Stimulated activated CD8-positive, alpha-beta memory T cell treated with anti-CD3 and anti-CD28 coated beads, Interleukin-7, amount 100 ng/mL, for 24 hours (primary cell): ENCODE data around the gene KIF2C.
"Not testable (repeated sequence)": the region's sequence is repeated elsewhere in the genome, so short reads cannot be mapped to it uniquely, and the experiment has no call there.

Experiments
- DNase-seq: peaks from one replicate; pipeline ENCODE4 v3.0.0-alpha.2; 2020; ENCODE audit warnings: low read depth

The KIF2C gene

DNA sequence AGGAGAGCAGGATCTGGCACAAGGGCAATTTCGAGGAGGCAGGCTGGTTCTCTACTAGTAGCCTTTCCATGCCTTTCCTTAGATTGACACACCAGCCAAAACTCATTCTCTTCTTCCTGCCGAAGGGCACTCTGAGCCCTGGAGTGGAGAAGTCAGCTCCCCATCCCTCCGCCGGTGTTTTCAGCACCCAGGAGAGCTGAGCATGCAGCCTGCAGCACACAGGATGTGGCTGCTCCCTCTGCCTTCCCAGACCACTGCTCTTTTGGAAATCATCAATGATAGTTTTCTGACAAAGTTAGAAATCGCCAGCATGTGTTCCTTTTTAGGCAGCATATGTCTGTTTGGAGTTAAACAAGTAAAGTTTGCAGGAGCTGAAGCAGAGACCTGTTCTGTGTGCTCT is 20.3 kb upstream of the KIF2C start:
- DNase-seq, result no peak

DNA sequence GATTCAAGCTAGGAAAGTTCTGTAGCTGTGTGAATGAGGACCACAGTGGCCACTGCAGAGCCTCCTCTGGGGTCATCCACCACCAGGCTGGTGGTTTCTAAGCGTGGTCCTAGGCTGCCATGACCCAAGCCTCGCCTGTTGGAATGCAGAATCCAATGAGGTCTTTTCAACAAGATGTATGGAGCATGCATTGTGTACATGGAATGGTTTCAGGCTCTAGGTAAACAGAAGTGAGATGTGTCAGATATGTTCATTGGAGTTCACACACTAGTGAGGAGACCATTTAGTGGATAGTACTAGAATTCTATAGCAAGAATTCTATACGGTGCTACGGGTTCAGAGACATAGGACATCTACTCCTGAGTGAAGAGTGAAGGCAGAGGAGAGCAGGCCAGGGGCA is 19.4 kb upstream of the KIF2C start:
- DNase-seq, result no peak

DNA sequence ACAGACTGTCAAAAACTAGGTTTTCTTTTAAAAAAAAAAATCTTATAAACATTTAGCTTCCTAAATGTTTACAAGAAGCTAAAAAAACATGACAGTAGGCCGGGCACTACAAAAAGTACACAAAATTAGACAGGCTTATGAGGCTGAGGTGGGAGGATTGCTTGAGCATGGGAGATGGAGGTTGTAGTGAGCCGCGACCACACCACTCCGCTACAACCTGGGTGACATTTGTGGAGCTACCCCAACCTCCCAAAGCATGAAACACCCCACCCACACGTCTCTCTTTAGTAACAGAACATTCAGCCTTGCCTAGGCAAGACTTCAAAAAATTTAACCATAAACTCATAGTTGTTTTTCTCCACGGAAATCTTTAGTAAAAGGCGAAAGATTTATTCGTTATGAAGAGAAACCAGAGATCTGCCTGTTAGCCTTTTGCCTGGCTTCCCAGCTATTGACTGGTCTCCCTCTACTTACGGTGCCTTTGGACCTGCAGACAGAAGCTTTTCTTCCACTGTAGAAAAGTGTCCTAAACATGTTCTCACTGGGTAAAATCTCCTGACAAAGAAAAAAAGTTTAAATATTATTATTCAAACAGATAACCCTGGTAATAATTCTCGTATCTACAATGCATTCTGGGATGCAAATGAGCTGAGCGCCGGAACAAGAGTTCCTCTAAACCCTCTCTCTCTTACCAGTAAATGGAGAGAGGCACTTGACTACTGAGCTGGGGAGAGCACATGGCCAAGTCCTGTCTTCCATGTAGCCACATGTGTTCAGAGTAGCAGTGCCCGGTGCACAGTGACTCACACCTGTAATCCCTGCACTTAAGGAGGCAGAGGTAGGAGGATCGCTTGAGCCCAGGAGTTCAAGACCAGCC is 17.9 kb upstream of the KIF2C start:
- peak; percentile 52 for DNase-seq

DNA sequence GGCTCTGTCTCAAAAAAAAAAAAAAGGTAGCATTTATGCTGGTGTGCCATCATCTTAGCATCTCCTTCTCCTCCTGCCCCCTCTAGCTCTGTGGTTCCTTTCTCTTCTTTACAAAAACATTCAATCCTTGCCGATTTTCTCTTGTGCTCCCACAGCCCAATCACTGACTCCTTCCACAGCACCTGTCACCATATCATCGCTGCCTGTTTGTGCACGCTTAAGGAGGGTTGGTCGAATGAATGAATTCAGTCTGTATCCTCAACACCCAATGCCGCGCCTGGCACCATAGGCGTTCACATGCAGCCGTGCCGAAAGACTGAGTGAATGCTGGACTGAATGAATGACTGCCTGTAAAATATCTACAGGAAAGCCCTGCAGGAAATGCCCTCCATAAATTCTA is 16.6 kb upstream of the KIF2C start:
- no peak for DNase-seq

DNA sequence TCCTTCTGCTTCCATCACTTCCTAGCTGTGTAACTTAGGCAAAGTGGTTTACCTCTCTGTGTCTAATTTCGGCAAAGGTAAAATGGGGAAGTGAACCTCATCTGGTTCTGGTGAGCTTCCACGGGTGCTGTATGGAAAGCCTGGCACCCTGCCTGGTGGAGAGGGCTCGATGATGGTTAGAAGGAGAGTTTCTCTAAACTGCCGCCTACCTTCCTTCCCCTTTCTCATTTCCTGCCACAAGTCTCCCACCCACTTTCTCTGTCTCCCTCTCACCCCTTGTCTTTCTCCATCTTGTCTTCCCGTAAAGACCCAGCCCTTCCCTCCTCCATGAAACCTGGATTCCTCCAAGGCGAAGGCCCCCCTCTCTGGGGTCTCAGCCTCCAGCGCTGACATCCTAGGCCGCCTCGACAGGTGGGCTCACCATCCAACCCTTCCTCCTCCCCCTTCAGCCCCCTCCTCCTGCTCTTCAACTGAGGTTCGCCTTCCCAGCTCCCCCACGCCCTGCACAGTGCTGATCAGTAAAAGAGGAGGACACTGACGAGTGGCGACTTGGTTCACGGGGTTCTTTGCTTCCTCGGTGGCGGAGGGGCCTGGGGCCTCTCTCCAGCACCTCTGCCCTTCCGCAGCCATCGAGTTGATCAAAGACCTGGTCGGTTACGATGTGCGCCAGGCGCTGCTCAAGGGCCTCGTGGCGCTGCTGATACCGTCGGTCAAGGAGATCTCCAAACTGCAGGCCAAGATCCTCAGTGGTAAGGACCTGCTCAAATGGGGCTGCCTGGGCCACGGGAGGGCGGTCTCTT is 15.9 kb upstream of the KIF2C start:
- DNase-seq, result no peak

DNA sequence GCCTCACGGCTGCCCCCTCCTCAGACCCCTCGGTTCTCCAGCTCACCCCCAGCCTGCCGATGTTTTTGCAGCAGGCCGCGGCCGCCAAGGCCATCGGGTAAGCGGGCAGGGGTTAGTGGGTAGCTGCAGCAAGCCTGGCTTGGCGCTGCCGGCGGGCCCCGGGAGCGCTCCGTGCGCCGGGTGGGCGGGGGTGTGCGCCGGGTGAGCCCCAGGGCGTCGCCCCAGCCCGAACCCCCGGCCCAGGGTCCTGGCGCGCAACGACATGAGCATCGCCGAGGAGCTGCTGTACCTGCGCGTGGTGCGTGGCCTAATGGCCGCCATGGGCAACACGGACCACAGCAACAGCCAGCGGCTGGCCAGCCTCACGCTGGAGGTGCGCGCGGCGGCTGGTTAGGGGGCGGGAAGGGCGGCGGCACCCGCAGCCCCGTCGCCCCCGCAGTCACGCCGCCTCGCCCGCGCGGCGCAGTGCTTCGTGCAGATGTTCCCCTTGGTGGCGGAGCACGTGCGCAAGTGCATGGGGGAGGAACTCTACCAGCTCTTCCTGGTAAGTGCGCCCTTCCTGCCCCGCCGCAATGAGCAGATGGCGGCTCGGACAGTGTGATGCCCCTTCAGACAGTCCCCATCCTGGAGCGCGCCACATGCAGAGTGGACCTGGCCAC is 15.2 kb upstream of the KIF2C start:
- DNase-seq, result no peak

DNA sequence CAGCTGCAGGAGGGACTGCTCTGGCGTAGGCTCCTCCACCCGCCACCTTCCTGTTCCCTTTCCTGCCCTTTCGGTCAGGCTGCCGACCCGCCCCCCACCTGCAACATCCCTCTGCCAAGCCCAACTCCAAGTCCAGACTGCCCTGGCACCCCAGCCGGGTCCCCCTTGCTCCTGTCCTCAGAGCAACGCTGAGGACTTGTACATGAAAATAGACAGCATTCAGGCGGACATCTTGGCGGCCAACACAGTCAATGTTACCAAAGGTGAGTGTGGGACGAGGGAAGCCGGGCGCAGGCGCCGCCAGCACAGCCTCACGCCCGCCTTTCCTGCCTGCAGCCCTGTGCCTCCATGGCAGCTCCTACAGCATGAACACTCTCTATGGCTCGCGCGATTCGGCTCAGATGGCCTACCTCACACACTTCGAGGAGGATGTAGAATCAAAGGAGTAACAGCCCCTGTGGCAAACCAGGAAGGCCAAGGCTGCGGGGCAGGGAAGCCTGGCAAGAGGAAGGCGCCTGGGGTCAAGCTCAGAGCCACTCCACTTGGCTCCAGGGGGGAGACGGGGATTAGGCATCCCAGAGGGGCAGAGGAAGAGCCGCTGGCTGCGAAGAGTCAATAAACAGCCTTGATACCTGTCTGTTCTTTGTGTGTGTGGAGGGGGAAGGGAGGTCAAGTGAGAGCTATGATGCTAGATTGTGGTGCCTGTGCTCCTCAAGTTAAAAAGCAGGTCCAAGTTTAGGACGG is 14.5 kb upstream of the KIF2C start:
- DNase-seq, result no peak

DNA sequence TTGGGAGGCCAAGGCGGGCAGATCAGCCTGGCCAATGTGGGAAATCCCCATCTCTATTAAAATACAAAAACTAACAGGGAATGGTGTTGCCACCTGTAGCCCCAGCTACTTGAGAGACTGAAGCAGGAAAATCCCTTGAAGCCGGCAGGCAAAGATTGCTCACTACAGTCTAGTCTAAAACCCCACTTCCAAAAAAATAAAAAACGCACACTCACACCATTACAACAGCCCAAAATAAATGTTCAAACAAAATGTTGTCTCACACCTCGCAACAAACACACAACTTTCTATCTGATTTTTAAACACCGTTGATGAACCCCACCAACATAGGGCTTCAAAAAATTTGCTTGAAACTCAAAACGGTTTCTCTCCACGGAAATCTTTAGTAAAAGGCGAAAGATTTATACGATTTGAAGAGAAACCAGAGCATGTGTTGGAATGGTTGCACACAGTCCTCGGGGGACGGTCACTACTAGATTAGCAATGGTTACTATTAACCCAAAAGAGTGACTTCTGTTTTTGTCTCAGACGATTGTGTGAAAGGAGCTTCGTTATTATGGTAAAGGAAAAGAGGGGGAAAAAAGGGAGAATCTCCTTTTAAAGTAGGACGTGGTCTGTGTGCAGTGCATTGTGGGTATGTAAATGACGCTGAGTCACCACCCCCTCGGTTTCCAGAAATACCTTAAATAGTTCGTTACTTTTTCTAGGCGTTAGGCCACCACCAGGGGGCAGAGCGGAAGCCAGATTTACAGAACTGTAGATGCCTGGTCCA is 8.7 kb upstream of the KIF2C start, which contains the start of gene RNU5D-1:
Gene RNU5D-1 (minus strand): TSS at position 430 of the 772 bp plus-strand sequence.
- DNase-seq, result peak; percentile 96

DNA sequence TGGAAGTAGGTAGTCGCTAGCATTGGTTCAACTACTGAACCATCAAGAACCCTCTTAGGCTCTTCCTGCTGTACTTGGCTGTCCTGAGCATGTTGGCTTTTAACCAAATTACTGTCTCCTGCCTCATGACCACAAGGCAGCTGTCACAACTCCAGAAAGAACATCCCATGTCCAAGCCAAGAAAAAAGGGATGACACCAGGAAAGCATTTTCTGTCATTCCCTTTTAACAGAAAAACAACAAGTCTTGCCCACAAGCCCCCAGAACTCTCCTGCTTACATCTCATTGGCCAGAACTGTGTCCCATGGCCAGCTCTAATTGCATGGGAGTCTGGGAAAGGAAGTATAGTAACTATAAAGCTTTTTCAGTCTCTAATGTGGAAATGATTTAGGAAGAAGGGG is 6.3 kb upstream of the KIF2C start:
- DNase-seq, result no peak

DNA sequence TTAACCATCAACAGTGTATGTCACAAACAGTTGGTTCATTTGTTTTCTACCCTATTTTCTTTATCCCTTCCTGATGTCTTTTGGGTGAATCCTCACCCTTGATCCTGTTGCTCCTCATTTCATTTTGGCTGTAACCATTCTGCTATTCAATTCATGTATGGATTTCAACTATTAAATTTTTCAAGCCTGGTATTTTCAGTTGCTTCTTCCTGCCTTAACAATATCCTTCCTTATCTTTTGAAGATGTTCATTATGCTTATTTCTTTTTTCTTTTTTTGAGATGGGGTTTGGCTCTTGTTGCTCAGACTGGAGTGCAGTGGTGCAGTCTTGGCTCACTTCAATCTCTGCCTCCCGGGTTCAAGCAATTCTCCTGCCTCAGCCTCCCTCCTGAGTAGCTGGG is 5.9 kb upstream of the KIF2C start:
- DNase-seq, result no peak

DNA sequence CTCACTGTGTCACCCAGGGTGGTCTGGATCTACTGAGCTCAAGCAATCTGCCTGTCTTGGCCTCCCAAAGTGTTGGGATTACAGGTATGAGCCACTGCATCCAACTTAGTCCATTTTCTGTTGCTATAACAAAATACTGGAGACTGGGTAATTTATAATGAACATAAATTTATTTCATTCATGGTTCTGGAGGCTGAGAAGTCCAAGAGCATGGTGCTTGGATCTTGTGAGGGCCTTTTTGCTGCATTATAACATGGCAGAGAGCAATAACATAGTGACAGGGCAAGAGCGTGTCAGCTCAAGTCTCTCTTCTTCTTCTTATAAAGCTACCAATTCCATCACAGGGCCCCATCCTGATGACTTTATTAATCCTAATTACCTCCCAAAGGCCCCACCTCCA is 3.6 kb upstream of the KIF2C start:
- no peak for DNase-seq

DNA sequence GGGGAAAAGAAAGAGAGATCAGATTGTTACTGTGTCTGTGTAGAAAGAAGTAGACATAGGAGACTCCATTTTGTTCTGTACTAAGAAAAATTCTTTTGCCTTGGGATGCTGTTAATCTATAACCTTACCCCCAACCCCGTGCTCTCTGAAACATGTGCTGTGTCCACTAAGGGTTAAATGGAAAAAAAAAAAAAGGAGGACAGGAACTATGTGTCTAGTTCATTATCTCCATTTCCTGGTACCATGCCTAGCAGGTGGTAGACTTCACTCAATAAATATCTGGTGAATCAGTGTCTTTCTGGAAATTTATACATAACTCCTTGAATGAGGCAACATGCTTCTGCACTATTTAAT is 707 bp upstream of the KIF2C start:
- DNase-seq, result not testable (repeated sequence)

DNA sequence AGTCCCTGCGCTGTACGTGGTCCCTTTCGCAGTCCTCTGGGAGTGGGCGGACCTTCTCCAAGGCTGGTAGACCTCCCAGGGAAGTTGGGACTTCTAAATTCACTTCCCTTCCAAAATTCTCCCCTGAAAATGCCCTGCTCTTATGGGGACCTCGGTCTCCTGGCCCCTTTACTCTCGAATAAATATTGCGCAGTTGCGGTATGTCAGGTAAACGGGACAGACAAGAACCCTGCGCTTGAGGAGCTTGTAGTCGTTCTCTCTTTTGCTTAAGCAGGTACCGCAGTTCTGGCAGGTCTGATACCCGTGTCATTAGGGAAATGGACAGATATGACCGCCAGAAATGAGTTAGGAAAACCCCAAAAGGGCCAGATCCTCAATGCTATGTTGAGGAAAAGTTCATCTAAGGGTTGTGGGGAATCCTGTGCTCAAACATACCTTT is 561 bp downstream of the KIF2C start:
- DNase-seq, result no peak

DNA sequence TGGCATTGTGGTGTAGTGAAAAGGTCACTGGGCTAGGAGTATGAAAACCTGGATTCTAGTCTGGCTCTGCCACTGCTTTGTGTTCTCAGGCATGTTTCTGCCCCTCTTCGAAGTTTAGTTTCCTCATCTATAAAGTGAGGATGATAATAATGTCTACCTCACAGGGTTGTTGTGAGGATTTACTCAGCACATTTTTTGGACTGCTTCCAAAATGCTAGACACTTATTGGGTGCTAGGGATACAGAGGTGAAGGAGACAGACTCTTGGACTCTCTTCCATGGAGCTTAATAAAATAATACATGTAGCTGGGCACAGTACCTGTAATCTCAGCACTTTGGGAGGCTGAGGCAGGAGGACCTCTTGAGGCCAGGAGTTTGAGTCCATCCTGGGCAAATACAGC is 3.6 kb downstream of the KIF2C start:
- DNase-seq, result no peak

DNA sequence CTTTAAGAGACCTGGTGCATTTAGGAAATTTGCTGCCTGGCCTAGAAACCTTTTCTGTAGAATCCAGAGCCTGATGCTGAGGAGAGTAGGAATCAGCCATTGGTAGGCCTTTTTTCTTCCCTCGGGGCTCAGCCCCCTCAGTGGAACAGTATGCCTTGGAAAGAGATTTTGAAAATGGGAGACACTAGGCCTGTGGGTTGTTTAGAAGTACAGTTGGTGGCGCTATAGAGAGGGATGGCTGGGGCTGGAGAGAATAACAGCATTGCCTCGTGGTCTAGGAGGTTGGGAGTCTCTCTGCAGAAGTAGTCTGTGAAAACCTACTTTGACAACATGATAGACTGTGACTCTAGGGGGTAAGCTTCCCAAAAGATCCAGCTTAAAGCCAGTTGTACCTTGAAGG is 8.2 kb downstream of the KIF2C start:
- DNase-seq, result no peak

DNA sequence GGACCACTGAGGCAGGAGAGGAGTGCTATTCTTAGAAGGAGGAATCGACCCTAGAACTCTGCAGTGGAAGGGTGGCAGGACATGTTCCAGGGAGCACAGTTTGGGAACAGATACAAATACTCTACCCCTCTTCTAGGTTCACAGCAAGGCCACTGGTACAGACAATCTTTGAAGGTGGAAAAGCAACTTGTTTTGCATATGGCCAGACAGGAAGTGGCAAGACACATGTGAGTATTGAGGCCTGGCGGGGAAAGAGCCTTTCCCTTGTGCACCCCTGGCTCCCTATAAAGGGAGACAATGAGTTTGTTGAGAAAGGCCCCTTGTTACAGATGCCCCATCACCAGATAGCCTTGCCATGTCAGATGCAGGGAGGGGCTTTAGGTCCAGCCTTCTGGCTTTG is 17.8 kb downstream of the KIF2C start:
- no peak for DNase-seq

DNA sequence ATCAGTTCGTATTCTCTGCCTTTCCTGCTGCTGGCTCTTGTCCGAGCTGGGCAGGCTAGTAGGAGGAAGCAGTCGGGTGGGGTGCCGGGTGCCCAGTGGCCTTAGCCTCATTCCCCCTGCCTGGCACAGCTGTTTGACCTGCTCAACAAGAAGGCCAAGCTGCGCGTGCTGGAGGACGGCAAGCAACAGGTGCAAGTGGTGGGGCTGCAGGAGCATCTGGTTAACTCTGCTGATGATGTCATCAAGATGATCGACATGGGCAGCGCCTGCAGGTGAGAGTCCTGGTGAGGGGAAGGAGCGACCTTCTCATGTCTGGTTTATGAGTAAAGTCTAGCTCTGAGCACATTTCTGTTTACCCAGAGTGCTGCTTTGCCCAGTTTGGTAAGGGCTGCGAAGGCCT is 19.4 kb downstream of the KIF2C start:
- no peak for DNase-seq

DNA sequence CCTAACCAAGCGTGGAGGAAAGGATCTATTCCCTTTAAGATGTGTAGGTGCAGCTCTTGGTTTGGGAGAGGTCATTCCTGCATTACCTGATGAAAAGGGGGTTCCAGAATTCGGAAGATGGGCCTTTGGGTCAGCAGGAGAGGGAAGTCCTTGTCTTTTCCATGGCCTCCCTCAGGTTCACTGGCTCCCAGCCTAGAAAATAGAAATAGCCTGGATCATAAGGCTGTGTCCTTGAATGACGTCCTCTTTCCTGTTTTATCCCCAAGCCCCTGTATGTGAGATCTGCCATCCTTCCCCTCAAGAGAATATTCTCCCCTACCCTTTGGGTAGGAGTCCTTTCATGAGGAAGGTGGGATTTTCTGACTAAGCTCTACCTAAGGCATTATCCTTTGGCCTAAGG is 21.2 kb downstream of the KIF2C start:
- DNase-seq, result no peak

DNA sequence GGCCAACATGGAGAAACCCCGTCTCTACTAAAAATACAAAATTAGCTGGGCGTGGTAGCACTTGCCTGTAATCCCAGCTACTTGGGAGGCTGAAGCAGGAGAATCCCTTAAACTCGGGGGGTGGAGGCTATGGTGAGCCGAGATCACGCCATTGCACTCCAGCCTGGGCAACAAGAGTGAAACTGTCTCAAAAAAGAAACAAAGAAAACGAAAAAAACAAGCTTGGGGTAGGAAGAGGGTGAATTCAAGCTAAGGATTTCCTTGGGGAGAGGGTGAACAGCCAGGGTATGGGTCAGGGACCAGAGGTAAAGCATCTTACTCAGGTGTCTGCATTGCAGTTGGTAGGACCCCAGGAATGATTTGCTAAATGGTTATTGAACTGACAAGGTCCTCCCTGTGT is 26.8 kb downstream of the KIF2C start:
- not testable (repeated sequence) for DNase-seq

DNA sequence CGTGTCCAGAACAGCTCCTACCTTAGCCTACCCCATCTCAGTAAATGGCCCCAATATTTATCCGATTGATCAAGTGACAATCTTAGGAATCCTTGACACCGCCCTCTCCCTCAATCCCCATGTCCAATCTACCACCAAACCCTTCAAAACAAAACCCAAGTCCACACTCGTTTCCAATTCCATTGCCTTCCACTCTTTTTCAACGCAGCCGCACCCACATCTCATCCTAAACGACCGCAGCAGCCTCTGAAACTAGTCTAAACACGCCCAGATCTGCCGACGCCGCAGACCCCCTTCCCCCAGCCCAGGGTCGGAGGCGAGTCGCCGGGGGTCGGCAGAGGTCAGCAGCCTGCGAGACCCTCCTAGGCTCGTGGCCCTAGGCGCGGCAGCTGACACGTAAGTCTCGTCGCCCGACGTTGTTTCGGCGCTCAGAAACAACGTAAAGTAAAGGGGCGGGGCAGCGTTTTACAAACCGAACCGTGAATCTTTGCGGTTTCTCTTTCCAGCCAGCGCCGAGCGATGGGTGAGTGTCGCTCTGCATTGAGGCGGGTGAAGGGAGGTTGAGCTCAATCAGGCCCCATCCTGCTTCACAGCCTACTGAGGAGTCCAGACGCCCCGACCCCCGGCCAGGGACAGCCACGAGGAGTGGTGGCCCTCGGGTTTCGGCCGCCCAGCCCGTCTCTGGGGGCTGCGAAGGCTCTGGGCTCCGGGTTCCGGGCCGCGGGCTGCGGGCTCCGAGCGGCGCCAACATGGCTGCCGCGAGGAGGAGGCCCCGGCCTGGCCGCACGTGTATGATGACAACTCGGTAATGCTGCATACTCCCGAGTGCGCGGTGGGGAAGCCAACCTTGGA is 35.7 kb downstream of the KIF2C start, which contains the start of gene RPS8:
Gene RPS8 (plus strand): TSS at position 463 of the 852 bp plus-strand sequence. CDS start 57 bp downstream, at position 520.
- peak; percentile 85 for DNase-seq
